NCI-H187 treated with DMSO at 0.1 percent for 48 hours (cell line): ENCODE data around the gene CFAP157.
A peak's percentile ranks its signal among the peaks of the same experiment; 100 is the strongest.

Experiments used
- DNase-seq: peaks from one replicate; lab custom pipeline; 2025; lab: John Stamatoyannopoulos, UW

Gene CFAP157

DNA sequence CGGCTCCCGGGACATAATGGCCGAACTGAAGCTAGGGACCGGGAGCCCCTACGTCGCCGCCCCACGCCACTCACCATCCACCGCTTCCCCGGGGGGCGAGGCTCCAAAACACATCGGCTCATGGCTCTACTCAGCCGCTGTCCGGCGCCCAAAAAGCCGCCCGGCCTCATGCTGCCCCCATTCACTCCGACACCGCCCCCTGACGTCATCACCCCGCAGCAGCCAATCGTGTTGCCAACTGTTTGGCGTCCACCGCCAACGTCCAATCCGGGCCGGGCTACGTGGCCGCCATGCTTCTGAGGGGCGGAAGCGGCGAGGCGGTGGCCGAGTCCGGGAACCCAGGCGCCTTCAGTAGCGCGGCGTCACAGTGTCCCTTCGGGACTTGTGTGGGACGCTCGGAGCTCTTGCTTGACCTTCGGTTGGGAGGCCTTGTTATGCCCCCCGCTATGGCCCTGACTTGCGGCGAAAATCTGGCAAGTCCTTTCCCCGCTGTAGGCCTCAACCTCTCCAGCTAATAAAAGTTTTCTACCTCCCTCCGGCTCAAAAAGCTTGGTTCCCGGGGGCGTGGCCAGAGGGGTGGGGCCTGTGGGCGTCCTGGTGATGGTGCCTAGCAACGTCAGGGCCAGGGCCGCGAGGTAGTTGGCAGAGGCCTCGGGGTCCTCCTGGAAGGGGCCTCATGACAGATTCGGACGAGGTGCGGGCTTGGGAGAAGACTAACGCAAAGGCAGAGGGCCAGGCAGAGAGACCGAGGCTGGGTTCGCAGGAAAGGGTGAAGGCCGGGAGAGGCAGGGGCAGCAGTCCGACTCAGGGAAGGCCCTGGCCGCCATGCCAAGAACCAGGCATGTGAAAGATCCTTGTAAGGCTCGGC is 8.9 kb downstream of the CFAP157 start, which contains the start of the genes PTRH1 and TTC16:
PTRH1 (minus strand) TSS at position 194 of the 868 bp plus-strand sequence; CDS start at position 170, 24 bp downstream.
TTC16 (plus strand) TSS at position 610 of the 868 bp plus-strand sequence; CDS start at position 677, 67 bp downstream.
- DNase-seq, result peak; percentile 14

DNA sequence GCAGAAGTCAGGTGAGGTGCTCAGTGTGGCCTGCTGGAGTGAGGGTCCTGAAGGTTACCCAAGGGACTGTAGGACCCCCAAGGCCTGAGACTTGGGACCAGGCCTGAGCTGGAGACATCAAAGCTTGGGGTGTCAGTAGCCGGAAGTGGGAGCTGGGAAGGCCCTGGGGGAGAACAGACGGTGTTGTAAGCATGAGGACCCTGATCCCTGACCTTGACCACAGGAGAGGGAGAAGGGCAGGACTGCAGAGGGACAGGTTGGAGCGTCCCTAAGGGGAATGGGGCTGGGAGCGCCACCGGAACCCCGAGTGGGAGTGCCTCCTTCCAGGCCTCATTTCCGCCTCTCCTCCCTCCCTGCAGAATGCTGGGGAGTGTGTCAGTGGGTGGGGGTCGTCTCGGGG is 9.6 kb downstream of the CFAP157 start:
- DNase-seq, result no peak

DNA sequence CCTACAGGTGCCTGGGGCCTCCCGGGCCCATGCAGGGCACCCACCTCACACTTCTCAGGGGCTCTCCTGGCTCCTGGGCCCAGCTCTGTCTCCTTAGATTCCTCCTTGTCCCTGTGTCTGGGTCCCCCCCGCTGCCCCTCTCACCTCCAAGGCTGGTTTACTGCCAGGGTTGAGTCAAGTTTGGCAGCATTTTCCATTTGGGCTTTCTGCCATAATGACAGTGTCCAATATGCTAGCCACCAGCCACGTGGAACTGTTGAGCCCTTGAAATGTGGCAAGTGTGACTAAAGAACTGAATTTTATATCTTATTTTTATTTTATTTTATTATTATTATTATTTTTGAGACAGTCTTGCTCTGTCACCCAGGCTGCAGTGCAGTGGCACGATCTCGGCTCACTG is 11.0 kb downstream of the CFAP157 start:
- no peak for DNase-seq

DNA sequence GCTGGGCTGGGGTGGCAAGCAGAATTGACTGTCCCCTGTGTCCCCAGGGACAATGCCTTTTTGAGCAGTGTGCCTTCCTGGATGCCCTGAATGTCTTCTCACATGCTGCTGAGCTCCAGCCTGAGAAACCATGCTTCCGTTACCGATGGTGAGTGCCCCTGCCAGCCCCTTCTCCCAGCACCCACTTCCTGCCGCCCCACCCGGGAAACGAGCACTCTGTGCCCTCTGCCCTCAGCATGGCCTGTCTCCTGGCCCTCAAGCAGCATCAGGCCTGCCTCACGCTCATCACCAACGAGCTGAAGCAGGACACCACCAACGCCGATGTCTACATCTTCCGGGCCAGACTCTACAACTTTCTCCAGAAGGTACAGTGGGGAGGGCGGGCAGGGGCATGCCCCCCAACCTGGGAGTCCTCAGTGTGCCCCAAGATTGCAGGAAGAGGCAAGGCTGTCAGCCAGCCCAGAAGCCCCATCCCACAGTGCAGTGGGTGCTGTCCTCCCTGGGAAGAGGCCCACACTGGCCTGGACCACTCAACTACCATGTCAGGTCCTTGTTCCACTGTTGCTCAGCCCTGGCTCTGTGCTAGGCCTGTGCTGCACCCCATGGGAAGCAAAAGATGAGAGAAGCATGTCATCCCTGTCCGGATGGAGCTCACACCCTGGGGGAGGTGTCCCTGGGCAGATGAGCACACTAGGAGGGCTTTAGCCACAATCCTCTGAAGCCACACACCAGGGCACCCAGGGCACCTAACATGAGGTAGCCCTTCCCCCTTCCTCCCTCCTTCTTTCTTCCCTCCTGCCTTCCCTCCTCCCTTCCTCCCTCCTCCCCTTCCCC is 13.5 kb downstream of the CFAP157 start:
- DNase-seq, result no peak

DNA sequence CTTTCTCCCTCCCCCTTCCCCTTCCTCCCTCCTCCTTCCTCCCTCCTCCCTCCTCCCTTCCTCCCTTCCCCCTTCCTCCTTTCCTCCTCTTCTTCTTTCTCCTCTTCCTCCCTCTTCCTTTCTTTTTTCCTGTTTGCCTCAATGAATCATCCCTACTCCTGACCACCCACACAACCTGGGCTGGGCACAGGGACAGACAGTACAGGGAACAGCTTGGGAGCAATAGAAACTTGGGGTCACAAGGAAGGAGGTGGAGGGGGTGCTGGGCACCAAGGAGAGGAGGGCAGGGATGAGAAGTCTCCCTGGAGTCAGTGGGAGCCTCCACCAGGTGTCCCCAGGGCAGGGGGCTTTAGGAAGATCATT is 14.1 kb downstream of the CFAP157 start:
- no peak for DNase-seq

DNA sequence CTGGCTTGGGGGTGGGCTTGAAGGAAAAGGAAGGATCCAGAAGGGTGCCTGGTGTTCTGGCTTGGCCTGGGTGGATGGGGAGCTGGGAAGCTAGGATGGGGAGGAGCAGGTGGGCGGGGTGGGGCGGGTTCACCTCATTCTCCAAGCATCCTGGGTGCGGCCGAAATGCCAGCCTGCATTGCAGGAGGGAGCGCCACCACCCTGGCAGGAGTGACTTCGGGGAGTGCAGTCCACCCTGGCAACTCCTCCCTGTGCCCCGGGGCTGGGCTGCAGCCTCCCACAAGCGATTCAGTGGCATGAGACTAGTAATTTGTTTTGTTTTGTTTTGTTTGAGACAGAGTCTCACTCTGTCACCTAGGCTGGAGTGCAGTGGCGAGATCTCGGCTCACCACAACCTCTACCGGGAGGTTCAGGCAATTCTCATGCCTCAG is 14.6 kb downstream of the CFAP157 start:
- DNase-seq, result no peak

DNA sequence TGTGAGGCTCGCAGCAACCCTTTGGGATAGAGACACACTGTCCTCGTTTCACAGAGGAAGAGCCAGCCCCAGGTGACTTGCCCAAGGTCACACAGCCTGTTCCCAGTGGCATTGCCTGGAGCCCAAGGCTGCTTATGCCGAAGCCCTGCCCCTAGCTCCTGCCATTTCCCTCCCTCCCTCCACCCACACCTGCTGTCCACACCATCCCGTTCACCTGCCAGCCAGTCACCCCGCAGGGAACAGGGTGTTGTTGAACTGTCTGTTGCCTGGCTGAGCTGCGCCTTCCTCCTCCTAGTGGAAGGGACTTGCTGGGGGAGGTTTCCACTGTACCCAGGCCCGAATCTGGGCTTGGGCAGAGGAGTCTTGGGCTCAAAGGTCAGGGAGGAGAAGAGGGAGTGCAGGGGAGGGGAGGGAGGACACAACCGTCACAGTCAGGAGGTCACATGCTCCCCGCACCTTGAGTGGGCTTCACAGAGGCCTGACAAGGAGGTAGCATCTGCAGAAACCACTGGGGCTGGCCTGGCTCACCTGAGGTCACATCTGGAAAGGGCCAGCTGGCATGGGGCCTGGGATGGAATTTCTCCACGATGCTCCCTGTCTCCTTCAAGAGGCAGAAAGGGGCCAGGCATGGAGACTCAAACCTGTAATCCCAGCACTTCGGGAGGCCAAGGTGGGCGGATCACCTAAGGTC is 15.4 kb downstream of the CFAP157 start:
- no peak for DNase-seq

DNA sequence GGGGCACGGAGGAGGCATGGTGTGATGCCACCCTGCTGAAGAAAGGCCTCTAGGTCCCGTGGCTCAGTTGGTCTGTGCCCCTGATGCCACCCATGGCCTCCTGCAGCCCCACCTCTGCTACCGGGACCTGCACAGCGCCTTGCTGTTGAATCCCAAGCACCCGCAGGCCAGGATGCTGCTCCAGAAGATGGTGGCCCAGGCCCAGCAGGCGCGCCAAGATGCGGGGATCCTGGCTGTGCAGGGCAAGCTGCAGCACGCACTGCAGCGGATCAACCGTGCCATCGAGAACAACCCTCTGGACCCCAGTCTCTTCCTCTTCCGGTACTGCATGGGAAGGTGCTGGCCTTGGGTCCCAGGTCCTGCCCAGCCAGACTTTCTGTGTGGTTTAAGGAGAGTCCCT is 16.2 kb downstream of the CFAP157 start:
- no peak for DNase-seq

DNA sequence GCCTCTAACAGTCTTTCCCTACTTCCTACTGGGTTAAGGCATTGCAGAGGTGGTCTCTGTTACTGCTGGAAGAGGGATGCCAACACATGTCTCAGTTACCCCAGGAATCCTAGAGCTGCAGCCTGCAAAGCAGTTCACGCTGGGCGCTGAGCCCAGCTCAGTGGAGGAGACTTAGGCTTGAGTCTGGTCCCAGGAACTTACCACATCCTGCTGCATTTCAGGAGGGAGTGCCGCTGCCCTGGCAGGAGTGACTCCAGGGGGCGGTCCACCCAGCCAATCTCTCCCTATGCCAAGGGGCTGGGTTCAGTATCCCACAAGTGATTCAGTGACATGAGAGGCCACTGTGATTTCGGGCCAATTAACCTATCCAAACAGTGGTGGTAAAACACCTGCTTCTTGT is 16.7 kb downstream of the CFAP157 start:
- DNase-seq, result no peak

DNA sequence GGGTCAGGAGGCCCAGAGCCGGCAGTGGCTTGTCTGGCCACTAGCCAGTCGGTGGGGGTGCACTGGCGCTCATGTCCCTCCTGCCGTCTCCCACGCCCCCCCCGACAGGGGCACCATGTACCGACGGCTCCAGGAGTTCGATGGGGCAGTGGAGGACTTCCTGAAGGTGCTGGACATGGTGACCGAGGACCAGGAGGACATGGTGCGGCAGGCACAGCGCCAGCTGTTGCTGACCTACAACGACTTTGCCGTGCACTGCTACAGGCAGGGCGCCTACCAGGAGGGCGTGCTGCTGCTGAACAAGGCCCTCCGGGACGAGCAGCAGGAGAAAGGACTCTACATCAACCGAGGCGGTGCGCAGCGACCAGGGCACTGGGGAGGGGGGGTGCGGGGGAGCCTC is 17.2 kb downstream of the CFAP157 start:
- DNase-seq, result no peak

DNA sequence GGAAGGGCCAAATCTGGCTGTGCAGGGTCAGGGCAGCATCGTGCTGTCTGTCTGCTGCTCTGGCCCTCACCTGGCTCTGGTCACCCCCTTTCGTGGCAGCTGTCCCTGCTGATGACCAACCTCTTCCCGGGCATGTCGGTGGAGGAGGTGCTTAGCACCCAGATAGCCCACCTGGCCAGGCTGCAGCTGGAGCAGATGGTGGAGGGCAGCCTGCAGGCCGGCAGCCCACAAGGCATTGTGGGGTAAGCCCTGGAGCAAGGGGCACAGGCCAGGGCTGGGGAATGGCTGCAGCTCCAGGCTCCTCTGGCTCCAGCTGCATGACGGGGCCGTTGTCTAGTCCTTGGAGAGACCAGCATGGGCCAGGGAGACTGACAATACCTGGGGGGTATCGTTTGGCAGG is 20.1 kb downstream of the CFAP157 start:
- DNase-seq, result no peak

DNA sequence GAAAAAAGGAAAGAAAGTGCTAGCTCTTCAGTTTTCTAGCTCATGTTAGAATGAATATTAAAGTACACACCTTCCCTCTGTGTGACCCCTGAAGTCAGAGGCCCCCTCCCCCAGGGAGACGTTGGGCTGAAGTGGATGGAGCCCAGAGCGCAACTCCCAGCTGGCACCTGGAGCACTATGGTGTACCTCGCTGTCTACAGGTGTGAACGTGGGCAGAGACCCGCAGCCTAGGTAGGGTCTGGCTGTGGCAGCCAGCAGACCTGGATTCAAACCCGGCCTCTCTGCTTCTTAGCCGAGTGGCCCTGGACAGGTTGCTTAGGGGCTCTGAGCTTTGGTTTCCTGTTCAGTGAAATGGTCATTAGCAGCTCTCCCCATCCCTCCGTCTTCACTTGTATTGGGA is 22.0 kb downstream of the CFAP157 start:
- no peak for DNase-seq

DNA sequence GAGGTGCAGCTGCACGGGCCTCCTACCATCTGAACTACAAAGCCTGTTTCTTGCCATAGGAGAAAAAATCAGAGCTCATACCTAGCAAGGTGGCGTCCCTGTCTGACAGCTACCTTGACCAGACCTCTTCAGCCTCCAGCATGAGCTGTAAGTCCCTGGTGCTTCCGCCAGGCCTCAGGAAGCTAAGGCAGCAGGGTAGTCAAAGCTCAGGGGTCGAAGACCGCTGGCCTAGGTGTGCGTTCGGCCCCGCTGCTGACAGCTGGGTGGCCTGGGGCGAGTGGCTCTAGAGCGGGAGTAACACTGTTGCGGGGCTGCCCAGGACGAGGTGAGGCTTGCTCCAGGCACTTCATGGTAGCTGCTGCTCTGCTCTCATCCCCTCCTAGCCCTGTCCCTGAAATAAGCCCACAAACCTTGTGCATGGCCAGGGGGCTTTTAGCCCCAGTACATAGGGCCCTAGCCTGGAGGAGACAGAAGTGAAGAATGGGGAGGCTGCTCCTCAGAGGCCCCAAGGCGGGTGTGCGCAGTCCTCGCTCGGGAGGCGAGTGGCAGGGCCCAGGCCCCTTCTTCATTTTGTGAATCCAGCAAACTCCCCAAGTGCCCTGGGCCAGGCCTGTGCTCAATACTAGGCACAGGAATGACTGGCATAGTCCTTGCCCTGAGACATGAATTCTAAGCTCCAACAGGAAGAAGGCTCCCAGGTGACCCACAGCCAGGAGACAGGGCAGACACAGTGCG is 22.9 kb downstream of the CFAP157 start:
- no peak for DNase-seq

DNA sequence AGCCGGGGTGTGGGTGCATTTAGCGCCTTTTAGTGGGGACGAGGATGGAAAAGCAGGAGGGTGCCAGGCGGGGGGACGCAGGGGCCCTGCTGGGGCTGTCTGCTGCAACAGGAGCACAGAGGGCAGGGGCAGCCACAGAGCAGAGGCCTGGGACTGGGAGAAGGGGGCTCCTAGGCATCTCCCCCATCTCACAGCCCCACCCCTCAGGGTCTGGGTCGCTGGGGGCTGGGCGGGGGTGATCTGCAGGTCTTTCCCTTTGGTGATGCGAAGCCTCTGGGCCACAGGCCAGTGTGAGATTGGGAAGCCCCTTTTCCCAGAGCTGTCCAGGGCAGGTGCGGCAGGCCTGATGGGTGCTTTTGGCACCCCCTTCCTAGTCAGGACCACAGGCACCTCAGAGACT is 23.5 kb downstream of the CFAP157 start:
- DNase-seq, result no peak

DNA sequence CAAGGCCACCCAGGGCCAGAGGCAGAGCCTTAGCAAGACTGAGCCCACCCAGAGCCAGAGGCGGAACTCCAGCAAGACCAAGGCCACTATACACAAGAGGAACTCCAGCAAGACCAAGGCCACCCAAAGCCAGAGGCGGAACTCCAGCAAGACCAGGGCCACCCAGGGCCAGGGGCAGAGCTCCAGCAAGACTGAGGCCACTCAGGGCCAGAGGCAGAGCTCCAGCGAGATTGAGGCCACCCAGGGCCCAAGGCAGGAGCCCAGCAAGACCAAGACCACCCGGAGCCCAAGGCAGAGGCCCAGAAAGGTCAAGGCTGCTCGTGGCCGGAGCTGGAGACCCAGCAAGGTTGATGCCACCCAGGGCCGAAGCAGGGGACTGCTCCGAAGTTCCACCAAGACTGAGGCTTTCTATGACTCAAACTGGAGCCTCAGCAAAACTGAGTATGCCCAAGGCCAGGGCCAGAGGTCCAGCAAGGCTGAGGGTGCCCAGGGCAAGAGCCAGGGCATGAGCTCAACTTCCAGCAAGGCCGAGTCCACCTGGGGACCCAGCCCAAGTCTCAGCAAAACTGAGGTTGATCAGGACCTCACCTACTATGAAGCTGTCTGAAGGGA is 24.1 kb downstream of the CFAP157 start:
- DNase-seq, result no peak

DNA sequence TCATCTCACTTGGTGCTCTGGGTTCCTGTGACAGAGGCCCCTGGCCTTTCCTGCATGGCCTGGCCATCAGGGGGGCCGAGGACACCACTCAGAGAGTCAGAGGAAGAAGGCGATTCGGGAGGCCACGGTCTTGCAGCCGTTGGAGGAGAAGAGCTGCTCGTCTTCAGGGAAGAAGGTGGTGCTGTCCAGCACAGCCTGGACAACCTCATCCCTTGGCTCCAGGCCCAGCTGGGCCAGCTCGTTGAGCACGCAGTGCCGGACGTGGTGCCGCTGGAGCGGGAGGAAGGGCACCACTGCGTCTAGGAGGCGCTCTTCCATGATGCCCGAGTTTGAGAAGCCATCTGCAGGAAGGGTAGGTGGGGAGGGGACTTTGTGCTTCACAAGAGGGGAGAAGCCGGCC is 25.1 kb downstream of the CFAP157 start:
- no peak for DNase-seq

DNA sequence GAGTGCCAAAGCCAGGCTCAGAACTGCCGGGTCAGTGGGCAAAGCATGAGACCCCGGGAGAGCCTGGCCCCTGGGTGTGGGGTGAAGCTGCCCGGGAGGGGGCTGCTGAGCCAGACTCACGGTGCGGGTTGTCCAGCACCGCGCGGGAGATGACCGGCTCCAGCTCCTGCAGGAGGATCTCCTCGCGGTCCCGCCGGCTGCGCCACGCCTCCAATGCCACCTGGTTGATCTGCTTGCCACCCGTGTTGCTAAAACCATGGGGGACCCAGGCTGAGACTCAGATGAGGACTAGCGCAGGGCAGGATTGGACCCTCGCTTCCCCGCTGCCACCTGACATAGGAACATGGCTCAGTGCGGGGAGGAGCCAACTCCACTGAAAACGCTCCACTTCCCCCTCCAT is 25.7 kb downstream of the CFAP157 start:
- no peak for DNase-seq

DNA sequence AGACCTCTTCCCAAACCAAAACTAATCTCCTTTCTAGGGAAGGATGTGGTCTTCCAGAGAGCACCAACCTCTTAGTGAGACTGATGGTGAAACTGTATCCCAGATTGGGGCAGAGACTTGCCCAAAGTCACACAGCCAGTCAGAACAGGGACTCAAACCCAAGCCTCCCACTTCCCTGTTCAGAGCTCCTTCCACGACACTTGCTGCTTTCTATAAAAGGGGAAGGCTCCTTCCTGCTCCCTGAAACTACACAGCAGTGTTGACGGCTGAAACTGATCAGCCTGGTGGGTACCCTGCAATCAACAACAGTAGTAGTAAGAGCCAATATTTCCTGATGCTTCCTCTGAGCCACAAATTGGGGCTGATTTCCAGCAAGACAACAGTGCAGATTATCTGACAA is 26.8 kb downstream of the CFAP157 start:
- no peak for DNase-seq

DNA sequence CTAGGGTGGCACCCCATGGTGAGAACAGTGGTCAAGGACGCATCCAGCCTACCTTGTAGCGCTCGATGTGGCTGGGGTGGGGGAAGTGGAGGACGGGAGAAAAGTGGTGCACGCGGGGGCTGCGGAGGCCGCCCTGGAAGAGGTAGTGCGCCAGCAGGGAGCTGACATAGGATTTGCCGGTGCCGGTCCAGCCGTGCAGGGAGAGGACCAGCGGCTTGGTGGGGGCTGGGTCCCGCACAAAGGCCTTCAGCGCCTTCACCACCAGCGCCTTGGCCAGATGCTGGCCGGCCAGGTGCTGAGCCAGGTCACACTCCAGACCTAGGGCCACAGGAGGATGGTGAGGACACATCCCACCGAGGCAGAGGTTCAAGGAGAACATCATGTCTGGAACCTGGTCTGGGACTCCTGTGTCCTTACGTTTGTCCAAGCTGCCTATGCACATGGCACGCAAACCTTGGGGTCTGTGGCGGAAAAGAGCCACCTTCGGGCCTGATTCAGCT is 27.5 kb downstream of the CFAP157 start:
- no peak for DNase-seq

DNA sequence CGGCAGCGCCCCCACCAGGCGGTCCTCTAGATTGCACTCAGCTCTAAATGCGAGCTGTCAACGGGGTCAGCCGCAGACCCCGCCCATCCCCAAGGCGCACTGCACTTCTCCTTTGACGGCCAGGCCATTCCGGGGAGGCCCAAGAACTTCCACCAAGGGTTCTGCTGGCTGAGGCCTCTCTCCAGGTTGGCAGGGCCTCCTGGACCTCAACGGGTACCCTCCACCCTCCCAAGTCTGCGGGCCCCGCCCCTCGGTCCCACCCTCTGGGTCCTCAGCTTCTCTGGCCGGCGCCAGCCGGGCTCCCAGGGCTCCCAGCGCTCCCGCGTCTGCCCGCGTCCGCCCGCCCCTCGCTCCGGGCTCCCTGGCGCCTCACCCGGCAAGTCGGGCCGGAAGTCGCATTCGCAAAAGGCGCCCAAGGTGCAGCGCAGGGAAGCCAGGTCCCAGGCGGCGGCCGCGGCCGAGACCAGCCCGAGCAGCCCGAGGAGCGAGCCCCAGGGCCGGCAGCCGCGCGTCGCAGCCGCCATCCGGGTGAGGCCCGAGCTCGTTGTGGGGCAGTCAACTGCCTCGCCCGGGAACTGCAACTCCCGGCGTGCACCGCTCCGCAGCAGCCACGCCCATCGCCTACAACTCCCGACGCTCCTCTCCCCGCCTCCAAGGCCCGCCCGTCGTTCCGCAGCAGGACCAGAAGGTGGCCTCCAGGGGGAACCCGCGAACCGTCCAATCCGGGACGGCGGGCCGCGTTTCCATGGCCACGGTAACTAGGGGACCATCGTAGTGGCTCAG is 28.1 kb downstream of the CFAP157 start, which contains the start of gene TOR2A:
TOR2A (minus strand) TSS at position 548 of the 783 bp plus-strand sequence; CDS start at position 524, 24 bp downstream.
- DNase-seq, result peak; percentile 60
